Fibroblast of the conjunctiva (primary cell): Measurements from ENCODE around the gene JAKMIP3.

Experiments used
- DNase-seq: peaks from one replicate; pipeline ENCODE4 v3.0.0-alpha.2; 2010; ENCODE audit warnings: low read depth

Gene JAKMIP3

DNA sequence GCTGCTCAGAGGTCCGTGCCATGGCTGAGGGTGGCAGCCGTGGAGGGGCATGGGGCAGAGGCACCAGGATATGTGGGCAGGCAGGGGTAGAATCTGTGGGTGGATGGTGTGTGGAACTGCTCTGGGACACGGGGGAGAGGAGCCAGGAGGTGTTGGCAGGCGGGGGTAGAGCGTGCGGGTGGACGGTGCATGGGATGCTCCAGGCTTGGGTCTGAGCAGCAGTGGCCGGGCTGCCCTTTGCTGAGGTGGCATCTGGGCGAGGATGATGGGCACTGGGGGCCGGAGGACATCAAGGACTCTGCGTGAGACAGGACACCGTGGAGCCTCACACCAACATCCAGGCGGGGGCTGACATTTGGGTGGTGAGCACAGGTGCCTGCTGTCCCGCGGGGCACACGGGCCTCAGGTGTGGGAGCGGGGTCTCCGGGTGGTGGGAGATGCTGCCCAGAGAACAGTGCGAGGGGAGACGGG is 46.2 kb downstream of the JAKMIP3 start:
- DNase-seq: no peak

DNA sequence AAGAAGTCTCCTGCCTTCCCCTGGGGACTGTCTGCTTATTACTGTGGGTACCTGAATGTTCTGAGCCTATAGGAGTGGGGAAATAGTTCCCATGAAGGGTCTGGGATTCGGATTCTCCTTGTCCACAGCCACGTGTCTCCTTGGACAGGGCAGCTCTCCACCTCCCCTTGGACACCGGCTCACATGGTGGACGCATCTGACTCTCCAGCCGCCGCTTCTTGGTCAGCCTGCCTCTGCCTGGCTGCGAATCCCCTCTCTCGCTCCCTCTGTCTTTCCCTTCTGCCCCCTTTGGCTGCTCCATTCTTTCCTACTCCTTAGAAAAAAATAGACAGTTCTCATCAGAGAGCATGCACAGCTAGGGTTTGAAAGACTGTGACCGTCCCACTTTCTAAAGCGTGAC is 46.9 kb downstream of the JAKMIP3 start:
- no peak for DNase-seq

DNA sequence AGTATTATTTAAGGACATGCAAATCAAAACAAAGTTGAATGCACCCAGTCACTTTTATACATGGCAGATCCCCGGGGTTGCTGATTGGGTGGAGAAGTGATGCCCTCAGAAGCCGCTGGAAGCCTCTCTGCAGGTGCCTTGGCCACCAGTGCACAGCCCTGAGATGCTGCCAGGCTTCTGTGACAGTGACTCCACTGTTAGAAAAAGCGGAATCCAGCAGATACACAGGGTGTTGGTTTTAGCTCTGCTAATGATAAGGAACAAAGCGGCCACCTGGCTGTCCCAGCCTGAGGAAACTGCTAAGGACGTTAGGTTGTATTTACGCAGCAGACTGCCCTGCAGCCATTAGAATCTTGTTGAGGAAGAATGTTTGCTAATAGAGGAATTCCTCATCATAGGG is 47.5 kb downstream of the JAKMIP3 start:
- no peak for DNase-seq

DNA sequence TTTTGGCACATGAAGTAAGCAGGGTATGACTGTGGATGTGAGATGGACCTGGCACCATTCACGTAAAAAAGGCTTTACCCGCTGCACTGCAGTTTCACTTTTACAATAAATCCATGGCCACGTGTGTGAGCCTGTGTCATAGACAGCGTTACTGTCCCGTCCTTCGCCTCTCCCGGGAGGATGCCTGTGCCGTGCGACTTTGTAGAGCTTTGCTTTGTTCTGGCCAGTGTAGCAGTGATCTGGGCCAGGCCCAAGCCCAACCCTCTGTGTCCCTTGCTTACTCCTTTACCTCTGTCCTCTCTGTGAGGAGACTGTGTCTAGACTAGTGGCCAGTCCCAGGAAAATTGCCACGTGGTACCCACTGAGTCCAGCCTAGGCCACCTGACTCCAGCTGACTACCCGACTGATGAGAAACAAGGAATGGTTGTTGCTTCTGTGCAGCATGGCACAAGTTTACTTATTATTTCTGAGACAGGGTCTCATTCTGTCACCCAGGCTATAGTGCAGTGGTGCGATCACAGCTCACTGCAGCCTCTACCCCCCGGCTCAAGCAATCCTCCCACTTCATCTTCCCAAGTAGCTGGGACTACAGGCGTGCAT is 48.1 kb downstream of the JAKMIP3 start:
- no peak for DNase-seq

DNA sequence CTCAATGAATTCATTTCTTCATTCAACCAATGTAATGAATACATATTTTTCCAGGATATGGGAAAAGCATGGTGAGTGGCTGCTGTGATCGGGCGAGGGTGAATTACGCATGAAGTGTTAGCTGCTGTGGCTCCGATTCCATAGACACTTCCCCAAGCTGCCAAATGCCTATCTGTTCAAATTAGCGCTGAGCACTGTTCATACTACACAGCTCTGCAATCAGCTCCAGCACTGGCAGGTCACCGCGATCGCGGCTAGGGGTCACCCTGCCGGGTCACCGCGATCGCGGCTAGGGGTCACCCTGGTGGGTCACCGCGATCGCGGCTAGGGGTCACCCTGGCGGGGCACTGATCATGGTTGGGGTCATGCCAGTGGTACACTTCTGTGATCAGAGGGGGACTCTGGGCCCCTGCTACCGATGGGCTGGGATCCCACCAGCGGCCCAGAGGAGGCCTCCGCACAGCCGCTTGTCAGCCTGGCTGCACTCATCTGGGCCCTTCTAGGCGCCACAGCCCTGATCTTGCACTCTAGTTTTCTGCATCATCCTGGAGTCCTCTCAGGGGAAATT is 49.3 kb downstream of the JAKMIP3 start:
- no peak for DNase-seq
